Measurements from ENCODE around the gene PDILT. TPM values are rescaled to one million over a fixed set of nuclear protein-coding genes. Genes with fewer than 3 reads are reported as not detected.

The PDILT gene
- total and polyA plus RNA-seq, 4 donors = not detected

- H3K27me3 ChIP-seq (ENCODE audit: control insufficient read depth in 3 of 3, insufficient read depth in 3 of 3, low read length in 2 of 3) = peaks cover 0 to 9% (median 0%) of the 10 kb centered on the region in 3 donors
- ATAC-seq (ENCODE audit: insufficient read depth, low FRiP score) (no peak), DNase-seq (no peak)
- no peak overlapping the region for H3K4me3 ChIP-seq
- no peaks in the 10 kb centered on the region for H3K36me3 ChIP-seq (ENCODE audit: control insufficient read depth in 4 of 4, insufficient read depth in 4 of 4, low read length in 4 of 4)
- H3K9me3 ChIP-seq (ENCODE audit: control insufficient read depth in 4 of 4, insufficient read depth in 3 of 4, low read length in 3 of 4) = peaks cover 0 to 3% (median 0%) of the 10 kb centered on the region in 4 donors
- H3K4me1 ChIP-seq (ENCODE audit: control insufficient read depth in 5 of 5, insufficient read depth in 5 of 5, low read length in 5 of 5) = no peaks in the 10 kb centered on the region
- no peak overlapping the region for H3K9ac ChIP-seq (ENCODE audit: insufficient read depth in 1 of 2, low read length in 2 of 2)
- H3K27ac ChIP-seq (ENCODE audit: low read depth in 1 of 2, low read length in 1 of 2) = no peak overlapping the region
- TF ChIP-seq CTCF (IDR thresholded peaks at IDR 0.05; ENCODE audit: control extremely low read depth, extremely low read depth) = no peak
These were observed 83.9 kb downstream of the PDILT start for GRCh38 chr16:20320592-20320991.

- no peak for ATAC-seq (ENCODE audit: insufficient read depth, low FRiP score)
- Histone ChIP-seq H3K9me3 (ENCODE audit: control insufficient read depth in 4 of 4, insufficient read depth in 3 of 4, low read length in 3 of 4) (peaks cover 0 to 3% (median 0%) of the 10 kb centered on the region in 4 donors), H3K4me1 (ENCODE audit: control insufficient read depth in 5 of 5, insufficient read depth in 5 of 5, low read length in 5 of 5) (no peaks in the 10 kb centered on the region), H3K4me3 (no peak overlapping the region), H3K36me3 (ENCODE audit: control insufficient read depth in 4 of 4, insufficient read depth in 4 of 4, low read length in 4 of 4) (no peaks in the 10 kb centered on the region), H3K9ac (ENCODE audit: insufficient read depth in 1 of 2, low read length in 2 of 2) (no peak overlapping the region), H3K27ac (ENCODE audit: low read depth in 1 of 2, low read length in 1 of 2) (no peak overlapping the region), H3K27me3 (ENCODE audit: control insufficient read depth in 3 of 3, insufficient read depth in 3 of 3, low read length in 2 of 3) (peaks cover 0 to 9% (median 0%) of the 10 kb centered on the region in 3 donors)
- 81 to 92% methylated on average over 2 of the region's 2 CpGs for WGBS, 2 donors
- no peak for DNase-seq
- no peak for TF ChIP-seq CTCF (IDR thresholded peaks at IDR 0.05; ENCODE audit: control extremely low read depth, extremely low read depth)
These were observed 84.4 kb downstream of the PDILT start for GRCh38 chr16:20320178-20320577.

GRCh38 chr16:20319406-20319805 lies 85.1 kb downstream of the PDILT start:
- Histone ChIP-seq H3K9me3 (ENCODE audit: control insufficient read depth in 4 of 4, insufficient read depth in 3 of 4, low read length in 3 of 4) (peaks cover 0 to 3% (median 0%) of the 10 kb centered on the region in 4 donors), H3K4me1 (ENCODE audit: control insufficient read depth in 5 of 5, insufficient read depth in 5 of 5, low read length in 5 of 5) (no peaks in the 10 kb centered on the region), H3K27ac (ENCODE audit: low read depth in 1 of 2, low read length in 1 of 2) (no peak overlapping the region), H3K9ac (ENCODE audit: insufficient read depth in 1 of 2, low read length in 2 of 2) (no peak overlapping the region), H3K4me3 (no peak overlapping the region), H3K36me3 (ENCODE audit: control insufficient read depth in 4 of 4, insufficient read depth in 4 of 4, low read length in 4 of 4) (no peaks in the 10 kb centered on the region), H3K27me3 (ENCODE audit: control insufficient read depth in 3 of 3, insufficient read depth in 3 of 3, low read length in 2 of 3) (peaks cover 0 to 9% (median 0%) of the 10 kb centered on the region in 3 donors)
- WGBS, 2 donors = 72 to 86% methylated on average over 1 of the region's 1 CpG
- ATAC-seq (ENCODE audit: insufficient read depth, low FRiP score) (no peak), DNase-seq (no peak)
- no peak for TF ChIP-seq CTCF (IDR thresholded peaks at IDR 0.05; ENCODE audit: control extremely low read depth, extremely low read depth)

GRCh38 chr16:20318437-20318836 lies 86.1 kb downstream of the PDILT start:
- no peak for DNase-seq
- Histone ChIP-seq H3K27ac (ENCODE audit: low read depth in 1 of 2, low read length in 1 of 2) (no peak overlapping the region), H3K4me1 (ENCODE audit: control insufficient read depth in 5 of 5, insufficient read depth in 5 of 5, low read length in 5 of 5) (no peaks in the 10 kb centered on the region), H3K9ac (ENCODE audit: insufficient read depth in 1 of 2, low read length in 2 of 2) (no peak overlapping the region), H3K36me3 (ENCODE audit: control insufficient read depth in 4 of 4, insufficient read depth in 4 of 4, low read length in 4 of 4) (no peaks in the 10 kb centered on the region), H3K27me3 (ENCODE audit: control insufficient read depth in 3 of 3, insufficient read depth in 3 of 3, low read length in 2 of 3) (peaks cover 0 to 6% (median 0%) of the 10 kb centered on the region in 3 donors), H3K4me3 (no peak overlapping the region), H3K9me3 (ENCODE audit: control insufficient read depth in 4 of 4, insufficient read depth in 3 of 4, low read length in 3 of 4) (no peaks in the 10 kb centered on the region)
- no peak for TF ChIP-seq CTCF (IDR thresholded peaks at IDR 0.05; ENCODE audit: control extremely low read depth, extremely low read depth)
- no peak for ATAC-seq (ENCODE audit: insufficient read depth, low FRiP score)
- 68 to 77% methylated on average over 3 of the region's 3 CpGs for WGBS, 2 donors

Data from lung (tissue), 12 donors.